ENCODE data around the gene OPA1.

GRCh38 chr3:193710286-193711165 is 117.5 kb downstream of the OPA1 start:
- no peak for TF ChIP-seq ZNF670 (CRISPR knock-in tag; IDR thresholded peaks at IDR 0.05; ENCODE audit: borderline replicate concordance)
- no peak for TF ChIP-seq NBN (conservative IDR thresholded peaks at IDR 0.05)
